Activated naive CD8-positive, alpha-beta T cell treated with anti-CD3 and anti-CD28 coated beads, Interleukin-2, amount 10 ng/mL, durations not matched to agents 7 days and 5 days (primary cell): Measurements from ENCODE around the gene RMI2. TPM values are rescaled to one million over a fixed set of nuclear protein-coding genes. Genes with fewer than 3 reads are reported as not detected.
"Not testable (repeated sequence)": the region's sequence is repeated elsewhere in the genome, so short reads cannot be mapped to it uniquely, and the experiment has no call there.

Experiments used
- ATAC-seq: fragments of 150-1000 bp; cut with Tn5 transposase; one replicate; pipeline ENCODE4 v1.10.0; 2021; ENCODE audit warnings: low read depth, moderate library complexity
- POLR2A ChIA-PET: fragments of 350-600 bp; sonication (Branson Sonifier 250); formaldehyde crosslinking; loops from one replicate; lab custom pipeline; 2021; ENCODE audit warnings: antibody characterized with exemption; lab: Charles Lee
- DNase-seq: peaks from one replicate; pipeline ENCODE4 v3.0.0; 2021
- H3K27ac Mint-ChIP-seq: one replicate; pipeline ENCODE4 v1.8.0; 2022; ENCODE audit warnings: mild to moderate bottlenecking, mixed read lengths
- H3K27me3 Mint-ChIP-seq: one replicate; pipeline ENCODE4 v1.8.0; 2022; ENCODE audit warnings: mild to moderate bottlenecking, moderate library complexity, mixed read lengths
- H3K36me3 Mint-ChIP-seq: one replicate; pipeline ENCODE4 v1.8.0; 2021; ENCODE audit warnings: mild to moderate bottlenecking, mixed read lengths
- H3K4me1 Mint-ChIP-seq: one replicate; pipeline ENCODE4 v1.8.0; 2021; ENCODE audit warnings: mixed read lengths
- H3K4me3 Mint-ChIP-seq: one replicate; pipeline ENCODE4 v1.8.0; 2022; ENCODE audit warnings: mild to moderate bottlenecking, moderate library complexity, mixed read lengths
- H3K9me3 Mint-ChIP-seq: one replicate; pipeline ENCODE4 v1.8.0; 2021; ENCODE audit warnings: mixed read lengths
- total RNA-seq, 2 experiments: library from RNA; stranded (reverse); gene quantifications; one replicate each; pipeline ENCODE4 v1.2.3, GENCODE V29; 2021

RMI2 gene
- total RNA-seq, 2 experiments from 2014 or later = 89.8 to 93.0 TPM

DNA sequence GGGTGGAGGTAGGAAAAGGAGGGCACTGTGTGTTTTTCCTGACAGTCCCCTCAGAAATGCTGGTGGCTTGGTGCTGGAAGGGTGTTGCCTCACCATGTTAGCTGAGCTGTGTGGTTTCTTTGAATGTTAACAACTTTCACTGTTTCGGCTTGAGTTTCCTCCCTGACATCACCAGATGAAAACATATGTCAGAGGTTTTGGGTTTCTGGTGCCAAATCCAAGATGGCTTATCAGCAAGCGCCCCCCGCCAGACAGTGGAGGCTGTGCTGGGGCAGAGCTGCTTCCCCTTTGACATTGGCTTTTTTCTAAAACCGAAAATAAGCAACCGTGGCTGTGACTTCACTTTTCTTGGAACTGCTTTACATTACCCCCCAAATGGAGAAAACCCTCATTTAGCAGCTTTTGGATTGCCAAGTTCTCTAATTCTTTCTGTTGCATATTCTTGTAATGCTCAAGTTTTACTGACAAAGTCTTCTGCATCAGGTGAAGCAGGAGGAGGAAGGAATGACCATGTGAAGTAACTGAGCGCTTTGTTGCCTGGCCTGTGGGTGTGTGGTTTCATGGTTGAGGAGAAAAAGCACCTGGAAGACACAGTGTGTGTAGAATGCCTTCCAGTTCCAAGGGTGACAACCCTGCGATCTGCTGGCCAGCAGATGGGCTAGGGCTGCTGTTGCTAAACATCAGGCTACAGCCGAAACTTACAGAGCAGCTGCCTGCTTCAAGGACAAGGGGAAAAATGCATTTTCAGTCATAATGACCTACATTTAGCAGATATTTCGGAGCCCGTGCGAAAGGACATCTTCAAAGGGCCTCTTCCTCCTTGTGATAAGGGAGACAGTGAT is 9.7 kb downstream of the RMI2 start:
- ATAC-seq (peak; percentile 87), DNase-seq (peak; percentile 74)
- no peaks in the 10 kb centered on the region for H3K27me3 Mint-ChIP-seq
- peak overlapping the region; percentile 77 for H3K4me3 Mint-ChIP-seq
- peaks cover 38% of the 10 kb centered on the region for H3K36me3 Mint-ChIP-seq
- H3K4me1 Mint-ChIP-seq = peaks cover 75% of the 10 kb centered on the region
- peak overlapping the region; percentile 96 for H3K27ac Mint-ChIP-seq
- POLR2A ChIA-PET = interaction anchor here (0.5 to 5.5 kb wide), 25 partner anchors 9 to 397 kb away, joined by 3 to 190 read pairs (median 4); partner anchors contain the start of gene SOCS1
- no peaks in the 10 kb centered on the region for H3K9me3 Mint-ChIP-seq

DNA sequence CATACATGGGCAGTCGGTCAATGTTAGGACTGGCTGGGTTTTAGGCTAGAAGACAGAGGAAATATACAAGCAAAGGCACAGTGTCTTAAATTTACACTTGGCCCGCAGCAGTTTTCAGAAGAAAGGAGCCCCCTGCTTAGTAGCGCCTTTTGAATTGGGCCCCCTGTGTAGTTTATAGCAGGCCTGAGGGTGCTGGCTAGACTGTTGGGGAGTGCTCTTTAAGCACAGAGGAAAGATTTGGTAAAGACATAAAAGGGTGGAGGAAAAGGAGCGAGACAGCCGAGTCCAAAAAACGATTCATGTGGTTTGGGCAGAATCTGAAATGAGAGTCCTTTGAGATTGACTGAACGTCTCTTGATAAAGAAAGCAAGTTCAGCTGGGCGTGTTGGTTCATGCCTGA is 10.6 kb downstream of the RMI2 start:
- H3K4me3 Mint-ChIP-seq = peak overlapping the region; percentile 77
- peaks cover 34% of the 10 kb centered on the region for H3K36me3 Mint-ChIP-seq
- H3K9me3 Mint-ChIP-seq = no peaks in the 10 kb centered on the region
- peaks cover 77% of the 10 kb centered on the region for H3K4me1 Mint-ChIP-seq
- POLR2A ChIA-PET = interaction anchor here (0.8 to 5.5 kb wide), 13 partner anchors 9 to 398 kb away, joined by 3 to 190 read pairs (median 3); partner anchors contain the start of gene SOCS1
- H3K27me3 Mint-ChIP-seq = no peaks in the 10 kb centered on the region
- no peak for ATAC-seq
- DNase-seq = no peak
- H3K27ac Mint-ChIP-seq = peak overlapping the region; percentile 96

GRCh38 chr16:11356573-11357331 is 11.5 kb downstream of the RMI2 start:
- no peaks in the 10 kb centered on the region for H3K27me3 Mint-ChIP-seq
- no peak for ATAC-seq
- H3K36me3 Mint-ChIP-seq = peaks cover 27% of the 10 kb centered on the region
- peak overlapping the region; percentile 43 for H3K27ac Mint-ChIP-seq
- POLR2A ChIA-PET = interaction anchor here (0.8 to 5.5 kb wide), 10 partner anchors 10 to 385 kb away, joined by 3 to 190 read pairs (median 4); partner anchors contain the start of gene SOCS1
- H3K4me3 Mint-ChIP-seq = peak overlapping the region; percentile 48
- peak; percentile 71 for DNase-seq
- no peaks in the 10 kb centered on the region for H3K9me3 Mint-ChIP-seq
- peaks cover 79% of the 10 kb centered on the region for H3K4me1 Mint-ChIP-seq

GRCh38 chr16:11358531-11358930 is 13.3 kb downstream of the RMI2 start:
- no peak for DNase-seq
- Mint-ChIP-seq H3K27me3 (no peaks in the 10 kb centered on the region), H3K4me1 (peaks cover 84% of the 10 kb centered on the region), H3K9me3 (no peaks in the 10 kb centered on the region), H3K27ac (no peak overlapping the region), H3K36me3 (peaks cover 14% of the 10 kb centered on the region), H3K4me3 (no peak overlapping the region)
- POLR2A ChIA-PET = interaction anchor here (0.6 to 3.6 kb wide), 5 partner anchors 12 to 252 kb away, joined by 3 to 28 read pairs (median 3); partner anchors contain the start of gene SOCS1
- ATAC-seq = no peak

GRCh38 chr16:11359370-11359769 is 14.1 kb downstream of the RMI2 start:
- Mint-ChIP-seq H3K27ac (no peak overlapping the region), H3K4me1 (peaks cover 79% of the 10 kb centered on the region), H3K27me3 (no peaks in the 10 kb centered on the region), H3K9me3 (no peaks in the 10 kb centered on the region), H3K4me3 (no peak overlapping the region), H3K36me3 (peaks cover 9% of the 10 kb centered on the region)
- no peak for DNase-seq
- ATAC-seq = no peak
- POLR2A ChIA-PET = interaction anchor here (0.6 to 3.6 kb wide), 4 partner anchors 62 to 120 kb away, joined by 3 to 28 read pairs (median 9); partner anchors contain the start of gene SOCS1

GRCh38 chr16:11360641-11361373 is 15.5 kb downstream of the RMI2 start:
- H3K27ac Mint-ChIP-seq = peak overlapping the region; percentile 87
- POLR2A ChIA-PET = interaction anchor here (1.3 to 3.6 kb wide), 3 partner anchors 90 to 110 kb away, joined by 3 to 28 read pairs (median 14); partner anchors contain the start of gene SOCS1
- H3K4me1 Mint-ChIP-seq = peaks cover 76% of the 10 kb centered on the region
- no peak for DNase-seq
- H3K36me3 Mint-ChIP-seq = peaks cover 7% of the 10 kb centered on the region
- H3K4me3 Mint-ChIP-seq = peak overlapping the region; percentile 84
- H3K9me3 Mint-ChIP-seq = no peaks in the 10 kb centered on the region
- no peaks in the 10 kb centered on the region for H3K27me3 Mint-ChIP-seq
- no peak for ATAC-seq

- Mint-ChIP-seq H3K9me3 (no peaks in the 10 kb centered on the region), H3K4me1 (peaks cover 69% of the 10 kb centered on the region), H3K27ac (peak overlapping the region; percentile 87), H3K4me3 (peak overlapping the region; percentile 84), H3K36me3 (peaks cover 5% of the 10 kb centered on the region), H3K27me3 (no peaks in the 10 kb centered on the region)
- DNase-seq = peak; percentile 65
- POLR2A ChIA-PET = interaction anchor here (0.6 to 1.0 kb wide), 5 partner anchors 16 to 169 kb away, joined by 3 to 8 read pairs (median 4); partner anchors contain the start of gene SOCS1
- ATAC-seq = peak; percentile 65
Measured at GRCh38 chr16:11361701-11362451, 16.6 kb downstream of the RMI2 start.

- H3K36me3 Mint-ChIP-seq = peaks cover 3% of the 10 kb centered on the region
- no peak overlapping the region for H3K27ac Mint-ChIP-seq
- ATAC-seq = no peak
- H3K4me3 Mint-ChIP-seq = no peak overlapping the region
- H3K9me3 Mint-ChIP-seq = no peaks in the 10 kb centered on the region
- POLR2A ChIA-PET = interaction anchor here (0.6 to 1.0 kb wide), 3 partner anchors 109 to 435 kb away, joined by 3 to 5 read pairs (median 3); partner anchors contain the start of gene SOCS1
- H3K4me1 Mint-ChIP-seq = peaks cover 55% of the 10 kb centered on the region
- DNase-seq = no peak
- no peaks in the 10 kb centered on the region for H3K27me3 Mint-ChIP-seq
Measured at GRCh38 chr16:11363927-11364258, 18.6 kb downstream of the RMI2 start.

DNA sequence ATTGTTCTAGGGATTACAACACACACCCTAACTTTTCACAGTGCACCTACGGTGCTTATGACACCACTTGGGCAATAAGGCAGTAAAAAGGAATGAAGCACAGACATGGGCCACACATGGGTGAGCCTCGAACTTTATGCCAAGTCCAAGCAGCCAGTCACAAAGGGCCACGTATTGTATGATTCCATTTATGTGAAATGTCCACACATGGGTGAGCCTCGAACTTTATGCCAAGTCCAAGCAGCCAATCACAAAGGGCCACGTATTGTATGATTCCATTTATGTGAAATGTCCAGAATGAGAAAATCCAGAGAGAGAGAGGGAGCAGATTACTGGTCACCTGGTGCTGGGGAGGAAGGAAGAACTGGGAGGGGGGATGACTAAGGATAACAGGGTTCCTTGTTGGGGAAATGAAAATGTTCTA is 22.2 kb downstream of the RMI2 start:
- Mint-ChIP-seq H3K36me3 (peaks cover 5% of the 10 kb centered on the region), H3K4me3 (no peak overlapping the region), H3K27me3 (no peaks in the 10 kb centered on the region), H3K27ac (no peak overlapping the region), H3K4me1 (peaks cover 31% of the 10 kb centered on the region), H3K9me3 (no peaks in the 10 kb centered on the region)
- ATAC-seq (no peak), DNase-seq (no peak)
- POLR2A ChIA-PET = interaction anchor here (0.6 to 0.7 kb wide), 2 partner anchors 42 to 348 kb away, joined by 4 read pairs; no protein-coding TSS in a partner anchor

- H3K9me3 Mint-ChIP-seq = no peaks in the 10 kb centered on the region
- H3K27me3 Mint-ChIP-seq = no peaks in the 10 kb centered on the region
- DNase-seq (no peak), ATAC-seq (no peak)
- peaks cover 3% of the 10 kb centered on the region for H3K36me3 Mint-ChIP-seq
- POLR2A ChIA-PET = interaction anchor here (0.7 kb wide), 3 partner anchors 30 to 146 kb away, joined by 4 to 5 read pairs (median 4); no protein-coding TSS in a partner anchor
- no peak overlapping the region for H3K27ac Mint-ChIP-seq
- H3K4me1 Mint-ChIP-seq = peaks cover 15% of the 10 kb centered on the region
- H3K4me3 Mint-ChIP-seq = no peak overlapping the region
Measured at GRCh38 chr16:11370084-11370931, 25.0 kb downstream of the RMI2 start.

DNA sequence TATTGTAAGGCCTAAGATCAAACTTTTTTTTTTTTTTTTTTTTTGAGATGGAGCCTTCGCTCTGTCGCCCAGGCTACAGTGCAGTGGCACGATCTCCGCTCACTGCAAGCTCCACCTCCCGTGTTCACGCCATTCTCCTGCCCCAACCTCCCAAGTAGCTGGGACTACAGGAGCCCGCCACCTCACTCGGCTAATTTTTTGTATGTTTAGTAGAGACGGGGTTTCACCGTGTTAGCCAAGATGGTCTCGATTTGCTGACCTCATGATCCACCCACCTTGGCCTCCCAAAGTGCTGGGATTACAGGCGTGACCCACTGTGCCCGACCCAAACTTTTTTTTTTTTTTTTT is 25.6 kb downstream of the RMI2 start:
- DNase-seq, H3K27ac Mint-ChIP-seq, H3K27me3 Mint-ChIP-seq, H3K36me3 Mint-ChIP-seq, H3K9me3 Mint-ChIP-seq, H3K4me3 Mint-ChIP-seq, ATAC-seq: not testable (repeated sequence)
- POLR2A ChIA-PET = interaction anchor here (0.7 to 2.2 kb wide), 7 partner anchors 13 to 147 kb away, joined by 3 to 16 read pairs (median 5); no protein-coding TSS in a partner anchor
- H3K4me1 Mint-ChIP-seq = peaks cover 12% of the 10 kb centered on the region
